ENCODE results near the gene DOCK3. TPM values are rescaled to one million over a fixed set of nuclear protein-coding genes. Genes with fewer than 3 reads are reported as not detected.
"Not testable (repeated sequence)": the region's sequence is repeated elsewhere in the genome, so short reads cannot be mapped to it uniquely, and the experiment has no call there.

Gene DOCK3
- total and polyA plus RNA-seq, 2 donors = 0.66 to 1.7 TPM

- not testable (repeated sequence) for DNase-seq (ENCODE audit: extremely low spot score); H3K4me3 ChIP-seq (ENCODE audit: low read depth, low read length); H3K27ac ChIP-seq (ENCODE audit: low read depth); H3K36me3 ChIP-seq (ENCODE audit: insufficient read depth); H3K4me1 ChIP-seq (ENCODE audit: insufficient read depth)
- WGBS = 63% methylated on average over 2 of the region's 2 CpGs
Observed at GRCh38 chr3:50932918-50933317, 258.2 kb downstream of the DOCK3 start.

- Histone ChIP-seq H3K27ac (ENCODE audit: low read depth) (no peak overlapping the region), H3K4me1 (ENCODE audit: insufficient read depth) (no peaks in the 10 kb centered on the region), H3K36me3 (ENCODE audit: insufficient read depth) (no peaks in the 10 kb centered on the region), H3K4me3 (ENCODE audit: low read depth, low read length) (no peak overlapping the region)
- WGBS = 91% methylated on average over 2 of the region's 2 CpGs
- DNase-seq (ENCODE audit: extremely low spot score) = no peak
Observed at GRCh38 chr3:50936389-50936788, 261.7 kb downstream of the DOCK3 start.

- 92% methylated on average over 2 of the region's 2 CpGs for WGBS
- no peak overlapping the region for H3K27ac ChIP-seq (ENCODE audit: low read depth)
- no peaks in the 10 kb centered on the region for H3K36me3 ChIP-seq (ENCODE audit: insufficient read depth)
- H3K4me3 ChIP-seq (ENCODE audit: low read depth, low read length) = no peak overlapping the region
- DNase-seq (ENCODE audit: extremely low spot score) = no peak
- H3K4me1 ChIP-seq (ENCODE audit: insufficient read depth) = no peaks in the 10 kb centered on the region
Observed at GRCh38 chr3:50947419-50947818, 272.7 kb downstream of the DOCK3 start.

GRCh38 chr3:50950591-50950990 is 275.9 kb downstream of the DOCK3 start:
- H3K4me1 ChIP-seq (ENCODE audit: insufficient read depth) = no peaks in the 10 kb centered on the region
- no peak overlapping the region for H3K4me3 ChIP-seq (ENCODE audit: low read depth, low read length)
- no peak overlapping the region for H3K27ac ChIP-seq (ENCODE audit: low read depth)
- no peaks in the 10 kb centered on the region for H3K36me3 ChIP-seq (ENCODE audit: insufficient read depth)
- 53% methylated on average over 2 of the region's 2 CpGs for WGBS
- DNase-seq (ENCODE audit: extremely low spot score) = no peak

DNA sequence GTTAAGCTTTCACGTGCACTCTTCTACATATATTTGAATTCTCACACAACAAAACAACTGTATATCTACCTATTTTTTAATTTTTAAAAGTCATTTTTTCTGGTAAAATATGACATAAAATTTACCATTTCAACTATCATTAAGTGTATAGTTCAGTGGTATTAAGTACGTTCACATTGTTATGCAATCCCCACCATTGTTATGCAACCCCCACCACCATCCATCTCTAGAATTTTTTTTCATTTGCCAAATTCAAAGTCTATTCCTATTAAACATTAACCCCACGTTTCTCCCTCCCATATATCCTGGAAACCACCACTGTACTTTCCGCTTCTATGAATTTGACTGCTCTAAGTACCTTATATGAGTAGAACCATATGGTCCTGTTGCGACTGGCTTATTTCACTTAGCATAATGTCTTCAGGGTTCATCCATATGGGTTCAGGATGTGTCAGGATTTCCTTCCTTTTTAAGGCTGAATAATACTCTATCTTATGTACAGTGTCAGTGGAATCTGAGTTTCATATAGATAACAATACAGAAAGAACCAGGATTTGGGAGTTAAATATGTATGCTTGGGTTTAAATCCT is 279.2 kb downstream of the DOCK3 start:
- Histone ChIP-seq H3K27ac (ENCODE audit: low read depth) (no peak overlapping the region), H3K4me3 (ENCODE audit: low read depth, low read length) (no peak overlapping the region), H3K4me1 (ENCODE audit: insufficient read depth) (no peaks in the 10 kb centered on the region), H3K36me3 (ENCODE audit: insufficient read depth) (no peaks in the 10 kb centered on the region)
- 68% methylated on average over 5 of the region's 5 CpGs for WGBS
- DNase-seq (ENCODE audit: extremely low spot score) = no peak

- no peak for DNase-seq (ENCODE audit: extremely low spot score)
- WGBS = 73% methylated on average over 1 of the region's 1 CpG
- no peaks in the 10 kb centered on the region for H3K36me3 ChIP-seq (ENCODE audit: insufficient read depth)
- H3K4me1 ChIP-seq (ENCODE audit: insufficient read depth) = no peaks in the 10 kb centered on the region
- no peak overlapping the region for H3K4me3 ChIP-seq (ENCODE audit: low read depth, low read length)
- no peak overlapping the region for H3K27ac ChIP-seq (ENCODE audit: low read depth)
Observed at GRCh38 chr3:50961386-50961785, 286.7 kb downstream of the DOCK3 start.

DNA sequence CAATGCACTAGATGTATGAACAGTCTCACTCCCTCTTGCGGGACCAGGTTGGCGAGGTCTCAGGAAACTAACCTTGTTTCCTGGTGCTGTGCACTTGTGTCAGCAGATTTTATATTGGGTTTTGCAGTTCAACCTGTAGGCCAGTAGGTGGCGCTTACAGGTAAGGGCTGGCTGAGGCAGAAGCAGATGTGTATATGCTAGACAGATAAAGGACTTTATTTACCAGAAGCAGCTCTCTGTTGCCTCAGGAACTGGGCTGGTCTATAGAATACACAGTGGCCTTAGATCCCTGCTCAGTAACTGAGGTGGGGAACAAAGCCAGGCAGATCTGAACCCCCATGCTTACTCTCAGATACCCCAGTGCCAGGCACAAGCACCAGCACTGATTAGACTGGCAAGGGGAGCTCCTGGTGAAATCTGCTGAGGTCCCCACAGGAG is 296.8 kb downstream of the DOCK3 start:
- Histone ChIP-seq H3K36me3 (ENCODE audit: insufficient read depth) (no peaks in the 10 kb centered on the region), H3K4me1 (ENCODE audit: insufficient read depth) (no peaks in the 10 kb centered on the region), H3K4me3 (ENCODE audit: low read depth, low read length) (no peak overlapping the region), H3K27ac (ENCODE audit: low read depth) (no peak overlapping the region)
- WGBS = 9% methylated on average over 3 of the region's 3 CpGs
- no peak for DNase-seq (ENCODE audit: extremely low spot score)

DNA sequence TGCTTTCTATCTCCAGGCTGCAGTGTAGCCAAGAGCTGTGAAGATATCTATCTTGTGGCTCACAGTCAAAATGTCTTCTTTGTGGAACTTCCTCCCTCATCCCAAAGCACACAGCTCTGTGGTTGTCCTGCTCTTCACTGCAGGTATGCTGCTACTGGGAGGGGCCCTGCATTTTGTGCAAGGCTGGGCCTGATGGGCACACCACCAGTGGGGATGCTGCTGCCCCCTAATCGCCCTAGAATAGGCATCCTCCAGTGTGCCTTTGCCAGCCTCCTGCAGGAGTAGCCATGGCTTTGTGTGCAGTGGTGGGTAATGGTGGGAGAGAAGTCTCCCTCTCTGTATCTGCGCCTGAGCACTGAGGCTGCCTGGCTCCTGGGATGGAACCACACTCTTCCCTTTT is 297.3 kb downstream of the DOCK3 start:
- H3K27ac ChIP-seq (ENCODE audit: low read depth) = no peak overlapping the region
- 89% methylated on average over 2 of the region's 2 CpGs for WGBS
- no peaks in the 10 kb centered on the region for H3K36me3 ChIP-seq (ENCODE audit: insufficient read depth)
- DNase-seq (ENCODE audit: extremely low spot score) = no peak
- no peak overlapping the region for H3K4me3 ChIP-seq (ENCODE audit: low read depth, low read length)
- H3K4me1 ChIP-seq (ENCODE audit: insufficient read depth) = no peaks in the 10 kb centered on the region

- not testable (repeated sequence) for H3K27ac ChIP-seq (ENCODE audit: low read depth); H3K4me1 ChIP-seq (ENCODE audit: insufficient read depth); DNase-seq (ENCODE audit: extremely low spot score); H3K36me3 ChIP-seq (ENCODE audit: insufficient read depth); H3K4me3 ChIP-seq (ENCODE audit: low read depth, low read length)
- 74% methylated on average over 18 of the region's 18 CpGs for WGBS
Observed at GRCh38 chr3:50978586-50978985, 303.9 kb downstream of the DOCK3 start.

- 97% methylated on average over 14 of the region's 15 CpGs for WGBS
- Histone ChIP-seq H3K27ac (ENCODE audit: low read depth) (no peak overlapping the region), H3K4me1 (ENCODE audit: insufficient read depth) (no peaks in the 10 kb centered on the region), H3K36me3 (ENCODE audit: insufficient read depth) (no peaks in the 10 kb centered on the region), H3K4me3 (ENCODE audit: low read depth, low read length) (no peak overlapping the region)
- DNase-seq (ENCODE audit: extremely low spot score) = no peak
Observed at GRCh38 chr3:50978991-50979667, 304.4 kb downstream of the DOCK3 start.

GRCh38 chr3:50982540-50983325 is 308.0 kb downstream of the DOCK3 start:
- H3K36me3 ChIP-seq (ENCODE audit: insufficient read depth) = no peaks in the 10 kb centered on the region
- H3K4me1 ChIP-seq (ENCODE audit: insufficient read depth) = no peaks in the 10 kb centered on the region
- H3K27ac ChIP-seq (ENCODE audit: low read depth) = no peak overlapping the region
- no peak overlapping the region for H3K4me3 ChIP-seq (ENCODE audit: low read depth, low read length)
- DNase-seq (ENCODE audit: extremely low spot score) = no peak
- WGBS = 89% methylated on average over 9 of the region's 9 CpGs

DNA sequence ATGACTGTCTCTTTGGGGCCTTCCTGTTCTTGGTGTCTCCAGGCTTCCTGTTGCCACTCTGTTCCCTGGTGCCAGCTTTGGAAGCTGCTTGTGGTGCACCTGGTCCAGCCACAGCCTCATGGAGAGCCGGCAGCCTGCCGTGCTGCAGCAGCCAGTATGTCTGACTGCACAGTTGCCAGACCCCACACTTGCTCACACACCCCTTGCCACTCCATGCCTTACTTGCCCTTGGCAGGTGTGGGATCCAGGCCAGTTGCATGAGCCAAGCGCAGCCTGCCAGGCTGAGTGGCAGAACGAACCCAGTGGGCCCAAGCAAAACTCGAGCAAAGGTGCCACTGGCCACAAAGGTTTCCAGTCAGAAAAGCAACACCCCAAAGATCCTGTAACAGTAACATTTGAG is 309.2 kb downstream of the DOCK3 start:
- H3K36me3 ChIP-seq (ENCODE audit: insufficient read depth) = no peaks in the 10 kb centered on the region
- H3K4me3 ChIP-seq (ENCODE audit: low read depth, low read length) = no peak overlapping the region
- H3K4me1 ChIP-seq (ENCODE audit: insufficient read depth) = no peaks in the 10 kb centered on the region
- H3K27ac ChIP-seq (ENCODE audit: low read depth) = no peak overlapping the region
- 90% methylated on average over 5 of the region's 5 CpGs for WGBS
- no peak for DNase-seq (ENCODE audit: extremely low spot score)

DNA sequence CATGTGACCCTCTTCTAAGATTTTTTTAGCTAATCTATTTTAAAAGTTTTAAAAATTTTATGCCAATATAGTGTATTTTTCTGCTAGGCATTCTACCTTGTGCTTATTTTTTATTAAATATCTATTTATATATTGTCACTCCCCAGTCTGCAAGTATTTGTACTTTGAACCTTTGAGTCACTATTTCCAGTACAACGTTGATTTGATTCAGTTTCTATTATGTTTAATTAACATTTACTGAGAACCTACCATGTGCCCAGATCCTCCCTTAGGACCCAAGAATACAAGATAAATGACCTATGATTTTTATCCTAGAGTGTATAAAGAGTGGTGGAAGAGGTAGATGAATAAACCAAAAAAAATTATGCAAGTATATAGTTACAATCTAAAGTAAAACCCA is 311.2 kb downstream of the DOCK3 start:
- Histone ChIP-seq H3K36me3 (ENCODE audit: insufficient read depth) (no peaks in the 10 kb centered on the region), H3K27ac (ENCODE audit: low read depth) (no peak overlapping the region), H3K4me3 (ENCODE audit: low read depth, low read length) (no peak overlapping the region), H3K4me1 (ENCODE audit: insufficient read depth) (no peaks in the 10 kb centered on the region)
- DNase-seq (ENCODE audit: extremely low spot score) = no peak
- WGBS = 82% methylated on average over 1 of the region's 1 CpG

DNA sequence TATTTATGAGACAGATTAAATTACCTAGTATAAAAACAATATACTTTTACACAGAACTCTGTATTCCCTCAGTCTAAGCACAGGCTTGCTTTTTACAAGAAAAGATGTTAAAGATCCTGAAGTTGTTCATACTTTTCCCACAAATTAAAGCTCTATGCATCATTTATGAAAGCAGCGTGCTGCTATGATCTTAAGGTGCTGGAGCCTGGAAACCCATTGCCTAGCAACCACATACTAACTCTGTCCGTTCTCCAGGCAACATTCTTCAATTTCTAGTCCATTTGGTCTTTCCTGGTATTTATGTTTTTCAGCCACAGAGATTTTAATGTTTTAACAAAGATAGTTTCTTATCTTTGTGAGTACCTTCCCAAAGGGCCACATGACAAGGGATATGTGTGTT is 312.0 kb downstream of the DOCK3 start:
- DNase-seq (ENCODE audit: extremely low spot score) = no peak
- H3K4me1 ChIP-seq (ENCODE audit: insufficient read depth) = no peaks in the 10 kb centered on the region
- WGBS = 36% methylated on average over 2 of the region's 2 CpGs
- H3K27ac ChIP-seq (ENCODE audit: low read depth) = no peak overlapping the region
- no peak overlapping the region for H3K4me3 ChIP-seq (ENCODE audit: low read depth, low read length)
- no peaks in the 10 kb centered on the region for H3K36me3 ChIP-seq (ENCODE audit: insufficient read depth)

Data from urinary bladder (tissue), 4 donors.